Activated naive CD4-positive, alpha-beta T cell treated with anti-CD3 and anti-CD28 coated beads, Interleukin-2, amount 50 U/mL, for 72 hours (primary cell): Measurements from ENCODE around the gene NKX2-1. TPM values are rescaled to one million over a fixed set of nuclear protein-coding genes. Genes with fewer than 3 reads are reported as not detected.
"Not testable (repeated sequence)": the region's sequence is repeated elsewhere in the genome, so short reads cannot be mapped to it uniquely, and the experiment has no call there.

Experiments
- ATAC-seq, 2 donors: fragments of 150-1000 bp; cut with Tn5 transposase; 2 replicates each; pipeline ENCODE4 v1.10.0; 2021; ENCODE audit warnings: mild to moderate bottlenecking in 2 of 2, moderate library complexity in 2 of 2
- DNase-seq, 2 donors: peaks; one replicate each; pipeline ENCODE4 v3.0.0; 2021 to 2022; ENCODE audit warnings: low spot score in 2 of 2
- H3K27ac Mint-ChIP-seq, 2 donors: one replicate each; pipeline ENCODE4 v1.8.0; 2022; ENCODE audit warnings: mild to moderate bottlenecking in 2 of 2, mixed read lengths in 2 of 2
- H3K36me3 Mint-ChIP-seq, 2 donors: one replicate each; pipeline ENCODE4 v1.8.0; 2022; ENCODE audit warnings: mixed read lengths in 2 of 2
- H3K9me3 Mint-ChIP-seq, 2 donors: one replicate each; pipeline ENCODE4 v1.8.0; 2022; ENCODE audit warnings: mixed read lengths in 2 of 2
- total RNA-seq, 2 donors: library from RNA; stranded (reverse); gene quantifications; one replicate each; pipeline ENCODE4 v1.2.3, GENCODE V29; 2022

The NKX2-1 gene
- total RNA-seq, result not detected

GRCh38 chr14:36519431-36520321, at the start of gene NKX2-1:
Gene NKX2-1 (minus strand): TSS chr14:36520232. CDS start chr14:36520129, 103 bp downstream.
- Mint-ChIP-seq H3K27ac (no peak within 1 kb of the TSS), H3K36me3 (peaks cover 14 to 43% of the 10 kb centered on the region in 2 donors), H3K9me3 (no peaks in the 10 kb centered on the region)
- ATAC-seq, result no peak
- no peak for DNase-seq

- H3K9me3 Mint-ChIP-seq, result no peaks in the 10 kb centered on the region
- DNase-seq (peak in 1 of 2 donors; percentile 30), ATAC-seq (peak in 1 of 2 donors; percentile 48)
- no peaks in the 10 kb centered on the region for H3K36me3 Mint-ChIP-seq
- peak overlapping the region in 1 of 2 donors; percentile 36 for H3K27ac Mint-ChIP-seq
Observed at GRCh38 chr14:36556811-36557433, 36.9 kb upstream of the NKX2-1 start.

DNA sequence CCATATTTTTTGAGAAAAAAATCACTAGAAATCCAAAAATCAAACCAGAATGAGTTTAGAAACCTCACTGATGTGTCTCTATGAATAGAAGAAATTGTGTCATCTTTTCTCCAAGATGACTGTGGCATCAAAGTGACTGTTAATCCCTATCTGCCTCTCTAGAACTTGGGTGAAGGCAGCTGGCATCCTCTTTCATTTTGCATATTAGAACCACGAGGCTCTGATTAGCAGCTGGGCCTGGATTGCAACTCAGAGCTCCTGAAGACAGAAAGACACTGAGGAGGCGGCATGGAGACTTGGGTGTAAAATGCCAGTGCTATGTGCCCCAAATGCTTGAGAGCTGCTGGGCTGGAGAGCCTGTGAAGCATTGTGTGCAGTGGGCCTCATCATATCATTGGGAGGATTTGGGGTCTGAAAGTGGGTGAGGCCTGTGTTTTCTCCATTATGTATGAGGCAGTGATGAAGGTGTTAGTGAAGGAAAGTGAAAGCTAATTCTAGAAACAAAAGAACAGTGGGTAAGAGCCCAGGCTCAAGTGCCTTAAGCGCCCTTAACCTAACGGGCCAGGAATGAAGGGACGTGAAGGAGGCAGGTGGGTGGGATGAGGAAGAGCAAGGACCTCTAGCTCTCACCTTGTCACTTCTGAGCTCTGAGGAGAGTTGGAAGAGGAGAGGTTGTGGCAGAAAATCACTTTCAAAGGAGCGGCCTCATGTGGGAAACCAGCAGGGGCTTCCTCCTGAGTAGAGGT, 36.1 kb upstream of the NKX2-1 start:
- H3K27ac Mint-ChIP-seq, result peak overlapping the region in 1 of 2 donors; percentile 36
- no peaks in the 10 kb centered on the region for H3K9me3 Mint-ChIP-seq
- H3K36me3 Mint-ChIP-seq, result no peaks in the 10 kb centered on the region
- DNase-seq (no peak), ATAC-seq (no peak)

GRCh38 chr14:36553656-36554260, 33.7 kb upstream of the NKX2-1 start:
- H3K27ac Mint-ChIP-seq, result no peak overlapping the region

GRCh38 chr14:36550899-36551298, 30.9 kb upstream of the NKX2-1 start:
- no peak overlapping the region for H3K27ac Mint-ChIP-seq
- no peaks in the 10 kb centered on the region for H3K36me3 Mint-ChIP-seq
- no peak for ATAC-seq
- H3K9me3 Mint-ChIP-seq, result no peaks in the 10 kb centered on the region
- no peak for DNase-seq

More at GRCh38 chr14:36553656-36554260, 33.7 kb upstream of the NKX2-1 start:
- no peak for DNase-seq
- Mint-ChIP-seq H3K9me3 (no peaks in the 10 kb centered on the region), H3K36me3 (no peaks in the 10 kb centered on the region)
- peak in 1 of 2 donors; percentile 55 for ATAC-seq

DNA sequence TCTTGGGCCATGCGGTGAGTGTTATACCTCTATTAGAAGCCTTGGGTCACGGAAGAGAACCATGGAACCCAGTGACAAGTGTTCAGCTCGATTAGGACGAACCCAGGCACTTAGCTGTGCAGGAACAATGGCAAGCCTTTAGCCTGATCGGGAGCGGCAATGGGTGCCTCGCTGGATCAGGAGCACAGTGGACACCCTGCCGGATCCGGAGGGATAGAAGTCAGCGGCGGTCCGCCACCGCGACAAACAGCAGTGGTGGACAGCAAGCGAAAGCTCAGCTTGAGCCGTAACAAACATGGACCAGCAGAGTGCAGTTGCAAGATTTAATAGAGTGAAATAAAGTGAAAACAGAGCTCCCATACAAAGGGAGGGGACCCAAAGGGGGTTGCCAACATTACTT, 24.2 kb upstream of the NKX2-1 start:
- not testable (repeated sequence) for DNase-seq, H3K9me3 Mint-ChIP-seq, H3K27ac Mint-ChIP-seq, ATAC-seq, H3K36me3 Mint-ChIP-seq

- Mint-ChIP-seq H3K36me3 (peaks cover 0 to 13% of the 10 kb centered on the region in 2 donors), H3K27ac (no peak overlapping the region), H3K9me3 (peaks cover 10 to 20% of the 10 kb centered on the region in 2 donors)
- DNase-seq (no peak), ATAC-seq (no peak)
Observed at GRCh38 chr14:36538051-36538450, 18.0 kb upstream of the NKX2-1 start.

- H3K9me3 Mint-ChIP-seq, result peaks cover 15 to 16% of the 10 kb centered on the region in 2 donors
- DNase-seq (no peak), ATAC-seq (peak in 1 of 2 donors; percentile 55)
- H3K36me3 Mint-ChIP-seq, result peaks cover 6 to 14% of the 10 kb centered on the region in 2 donors
- H3K27ac Mint-ChIP-seq, result no peak overlapping the region
Observed at GRCh38 chr14:36529062-36529461, 9.0 kb upstream of the NKX2-1 start.

GRCh38 chr14:36525746-36526099, 5.7 kb upstream of the NKX2-1 start:
- peaks cover 14 to 40% of the 10 kb centered on the region in 2 donors for H3K36me3 Mint-ChIP-seq
- H3K27ac Mint-ChIP-seq, result no peak overlapping the region
- ATAC-seq (no peak), DNase-seq (no peak)
- H3K9me3 Mint-ChIP-seq, result peaks cover 15 to 16% of the 10 kb centered on the region in 2 donors

GRCh38 chr14:36524874-36525745, 5.1 kb upstream of the NKX2-1 start:
- Mint-ChIP-seq H3K36me3 (peaks cover 14 to 40% of the 10 kb centered on the region in 2 donors), H3K9me3 (peaks cover 15 to 16% of the 10 kb centered on the region in 2 donors), H3K27ac (no peak overlapping the region)
- ATAC-seq (peak in 1 of 2 donors; percentile 60), DNase-seq (peak in 1 of 2 donors; percentile 46)

GRCh38 chr14:36524220-36524837, 4.3 kb upstream of the NKX2-1 start:
- Mint-ChIP-seq H3K9me3 (peaks cover 12 to 13% of the 10 kb centered on the region in 2 donors), H3K27ac (no peak overlapping the region), H3K36me3 (peaks cover 14 to 43% of the 10 kb centered on the region in 2 donors)
- no peak for DNase-seq
- ATAC-seq, result no peak

- peaks cover 4 to 6% of the 10 kb centered on the region in 2 donors for H3K9me3 Mint-ChIP-seq
- no peak overlapping the region for H3K27ac Mint-ChIP-seq
- H3K36me3 Mint-ChIP-seq, result peaks cover 14 to 39% of the 10 kb centered on the region in 2 donors
- ATAC-seq (no peak), DNase-seq (no peak)
Observed at GRCh38 chr14:36522972-36523715, 3.1 kb upstream of the NKX2-1 start.

DNA sequence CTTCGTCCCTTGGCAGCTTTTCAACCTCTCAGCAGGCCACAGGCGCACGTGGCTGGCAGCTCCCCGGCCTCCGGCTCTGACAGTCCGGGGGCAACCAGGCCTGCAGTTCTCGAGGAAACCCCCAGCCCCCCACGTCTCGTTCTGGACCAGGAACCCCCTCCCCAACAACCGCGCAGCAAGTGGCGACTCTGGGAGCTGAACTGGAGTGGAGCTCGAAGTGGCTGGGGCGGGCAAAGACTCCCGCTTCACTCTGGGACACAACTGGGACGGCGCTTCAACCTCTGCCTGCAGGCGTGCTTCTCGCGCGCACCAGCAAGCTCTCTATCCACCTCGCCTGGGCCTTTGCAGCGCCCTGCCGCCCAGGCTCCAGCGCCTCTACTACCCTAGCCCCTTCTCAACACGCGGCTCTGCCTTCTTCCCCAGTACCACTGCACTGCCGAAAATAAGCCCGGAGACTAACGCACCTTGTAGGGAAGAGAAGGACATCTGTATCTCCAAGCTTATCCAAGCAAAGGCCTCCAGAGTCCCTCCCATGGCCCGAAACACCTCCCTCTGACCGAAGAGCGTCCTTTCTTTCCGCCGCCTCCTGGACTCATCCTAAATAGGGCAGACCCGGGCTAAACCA, 2.4 kb upstream of the NKX2-1 start:
- Mint-ChIP-seq H3K9me3 (peaks cover 0 to 4% of the 10 kb centered on the region in 2 donors), H3K36me3 (peaks cover 14 to 39% of the 10 kb centered on the region in 2 donors), H3K27ac (no peak overlapping the region)
- ATAC-seq, result no peak
- DNase-seq, result no peak

DNA sequence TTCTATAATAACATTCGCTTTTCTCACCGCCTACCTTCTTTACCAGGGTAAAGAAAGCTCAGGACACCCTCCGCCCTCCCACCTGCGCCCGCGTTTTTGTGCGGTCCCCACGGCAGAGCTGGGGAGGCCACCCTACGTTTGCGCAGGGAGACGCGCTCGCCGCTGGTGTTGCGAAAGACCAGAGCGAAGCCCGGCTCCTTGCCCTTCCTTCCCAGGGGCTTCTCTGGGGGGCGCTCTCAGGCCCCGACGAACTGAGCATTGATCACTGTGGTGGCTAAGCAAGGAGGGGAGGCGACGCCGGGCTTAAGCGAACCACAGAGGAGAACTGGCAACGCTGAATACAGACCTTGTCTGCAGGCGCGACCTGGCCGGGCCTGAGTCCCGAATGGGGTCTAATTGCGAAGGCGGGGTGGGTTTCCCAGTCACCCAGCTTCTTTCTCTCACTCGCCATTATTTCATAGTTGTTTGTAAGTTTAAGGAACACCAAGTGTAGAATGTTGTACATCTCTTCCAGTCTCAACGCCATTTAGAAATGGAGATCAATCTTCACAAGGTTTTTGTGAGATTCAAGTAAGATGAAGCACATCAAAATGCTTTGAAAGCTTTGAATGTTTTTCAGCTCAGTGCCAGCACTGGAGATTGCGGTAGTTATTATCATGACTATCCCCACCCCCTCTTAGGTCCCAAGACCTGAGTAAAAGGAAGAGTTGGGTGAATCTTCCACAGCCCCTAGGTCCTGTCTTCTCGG, 1.7 kb upstream of the NKX2-1 start:
- Mint-ChIP-seq H3K27ac (no peak overlapping the region), H3K36me3 (peaks cover 9 to 34% of the 10 kb centered on the region in 2 donors), H3K9me3 (peaks cover 0 to 2% of the 10 kb centered on the region in 2 donors)
- DNase-seq, result no peak
- no peak for ATAC-seq
